NCI-H128 (cell line): ENCODE data around the gene TAS2R10.

Experiments
- DNase-seq: peaks from one replicate; lab custom pipeline; 2025; ENCODE audit not compliant: unreplicated experiment; lab: John Stamatoyannopoulos, UW

TAS2R10 gene

GRCh38 chr12:10783252-10783651 lies 42.9 kb downstream of the TAS2R10 start:
- DNase-seq: no peak

DNA sequence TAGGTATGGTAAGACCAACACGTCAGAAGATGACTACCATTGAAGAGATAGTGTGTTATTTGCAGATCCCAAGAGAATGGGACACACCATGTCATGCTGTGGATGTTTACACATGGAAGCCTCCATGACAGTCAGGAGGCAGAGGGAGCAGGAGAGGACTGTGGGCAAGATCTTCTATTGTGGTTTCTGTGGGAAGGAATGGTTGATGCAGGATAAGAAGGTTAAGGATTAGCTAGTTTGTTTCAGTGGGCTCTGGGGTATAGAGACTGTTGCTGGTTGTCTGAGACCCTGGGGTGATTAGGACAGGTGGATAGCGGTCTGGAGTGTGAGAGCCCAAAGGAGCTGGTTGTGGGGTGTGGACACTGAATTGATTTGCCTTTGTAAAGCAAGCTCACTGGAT lies 47.1 kb downstream of the TAS2R10 start:
- DNase-seq: no peak
